Measurements from ENCODE around the gene USP5.
"Not testable (repeated sequence)": the region's sequence is repeated elsewhere in the genome, so short reads cannot be mapped to it uniquely, and the experiment has no call there.

DNA sequence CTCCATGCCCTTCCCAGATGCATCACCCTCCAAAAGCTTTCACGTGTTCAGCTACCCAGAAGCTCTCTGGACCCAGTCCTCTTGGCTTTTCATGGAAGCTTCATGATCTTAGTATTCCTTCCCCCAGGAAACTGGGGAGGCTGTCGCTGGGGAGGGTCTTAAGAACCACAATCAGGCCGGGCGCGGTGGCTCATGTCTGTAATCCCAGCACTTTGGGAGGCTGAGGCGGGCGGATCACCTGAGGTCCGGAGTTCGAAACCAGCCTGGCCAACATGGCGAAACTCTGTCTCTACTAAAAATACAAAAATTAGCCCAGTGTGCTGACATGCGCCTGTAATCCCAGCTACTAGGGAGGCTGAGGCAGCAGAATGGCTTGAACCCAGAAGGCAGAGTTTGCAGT, 56.2 kb downstream of the USP5 start:
- TF ChIP-seq, protein P1, sequence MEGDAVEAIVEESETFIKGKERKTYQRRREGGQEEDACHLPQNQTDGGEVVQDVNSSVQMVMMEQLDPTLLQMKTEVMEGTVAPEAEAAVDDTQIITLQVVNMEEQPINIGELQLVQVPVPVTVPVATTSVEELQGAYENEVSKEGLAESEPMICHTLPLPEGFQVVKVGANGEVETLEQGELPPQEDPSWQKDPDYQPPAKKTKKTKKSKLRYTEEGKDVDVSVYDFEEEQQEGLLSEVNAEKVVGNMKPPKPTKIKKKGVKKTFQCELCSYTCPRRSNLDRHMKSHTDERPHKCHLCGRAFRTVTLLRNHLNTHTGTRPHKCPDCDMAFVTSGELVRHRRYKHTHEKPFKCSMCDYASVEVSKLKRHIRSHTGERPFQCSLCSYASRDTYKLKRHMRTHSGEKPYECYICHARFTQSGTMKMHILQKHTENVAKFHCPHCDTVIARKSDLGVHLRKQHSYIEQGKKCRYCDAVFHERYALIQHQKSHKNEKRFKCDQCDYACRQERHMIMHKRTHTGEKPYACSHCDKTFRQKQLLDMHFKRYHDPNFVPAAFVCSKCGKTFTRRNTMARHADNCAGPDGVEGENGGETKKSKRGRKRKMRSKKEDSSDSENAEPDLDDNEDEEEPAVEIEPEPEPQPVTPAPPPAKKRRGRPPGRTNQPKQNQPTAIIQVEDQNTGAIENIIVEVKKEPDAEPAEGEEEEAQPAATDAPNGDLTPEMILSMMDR (IDR thresholded peaks at IDR 0.05; ENCODE audit: extremely low read depth in 1 of 2, insufficient read depth in 1 of 2, low read depth in 1 of 2, low read length in 2 of 2): not testable (repeated sequence)
- not testable (repeated sequence) for TF ChIP-seq POLR2A (IDR thresholded peaks at IDR 0.05; ENCODE audit: low read depth, low read length); POLR2AphosphoS5 (IDR thresholded peaks at IDR 0.05; ENCODE audit: insufficient read depth, low read depth, low read length); FOS (IDR thresholded peaks at IDR 0.05; ENCODE audit: borderline replicate concordance, insufficient read depth, low read length)
